GM21526 (cell line): ENCODE results near the gene PAPSS1.
A peak's percentile ranks its signal among the peaks of the same experiment; 100 is the strongest.

Experiments used
- ATAC-seq: cut with Tn5 transposase; IDR thresholded peaks from one replicate; pipeline ENCODE4 v1.9.1; 2021; ENCODE audit warnings: moderate library complexity; ENCODE audit not compliant: unreplicated experiment, low FRiP score

PAPSS1 gene

DNA sequence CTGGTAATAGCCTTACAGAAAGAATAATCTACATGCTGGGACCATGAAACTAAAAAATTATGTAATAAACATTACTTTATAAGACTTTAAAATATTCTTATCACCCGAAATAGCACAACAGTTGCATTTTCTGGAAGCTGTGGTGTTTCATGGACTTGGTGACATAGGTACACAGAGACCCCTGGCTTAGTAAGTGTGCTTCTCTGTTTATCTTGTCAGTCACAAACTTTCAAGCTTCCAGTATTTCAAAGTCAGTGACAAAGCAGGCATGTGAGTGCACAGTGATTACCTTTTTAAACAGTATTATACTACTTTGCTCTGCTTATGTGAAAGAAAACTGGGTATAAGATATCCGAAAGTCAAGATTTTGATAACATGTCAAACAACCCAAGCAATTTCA, 84.3 kb downstream of the PAPSS1 start:
- no peak for ATAC-seq

DNA sequence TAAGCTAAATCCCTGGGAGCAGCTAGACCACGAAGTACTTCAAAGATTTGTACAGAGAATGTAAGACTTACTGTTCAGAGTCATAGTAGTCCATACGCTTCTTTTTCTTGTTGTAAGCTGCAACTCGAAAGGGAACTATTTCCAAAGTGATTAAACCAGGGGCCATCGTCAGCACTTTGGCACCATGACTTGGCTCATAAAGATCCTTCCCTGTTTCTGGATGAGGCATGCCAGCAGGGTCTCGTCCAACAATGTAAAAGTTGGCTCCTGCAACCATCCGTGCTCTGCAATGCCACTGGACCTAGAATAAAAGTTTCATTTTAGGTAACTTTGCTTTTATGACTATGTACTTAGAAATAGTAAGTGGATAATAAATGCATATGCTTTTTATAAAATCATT, 88.5 kb downstream of the PAPSS1 start:
- no peak for ATAC-seq

DNA sequence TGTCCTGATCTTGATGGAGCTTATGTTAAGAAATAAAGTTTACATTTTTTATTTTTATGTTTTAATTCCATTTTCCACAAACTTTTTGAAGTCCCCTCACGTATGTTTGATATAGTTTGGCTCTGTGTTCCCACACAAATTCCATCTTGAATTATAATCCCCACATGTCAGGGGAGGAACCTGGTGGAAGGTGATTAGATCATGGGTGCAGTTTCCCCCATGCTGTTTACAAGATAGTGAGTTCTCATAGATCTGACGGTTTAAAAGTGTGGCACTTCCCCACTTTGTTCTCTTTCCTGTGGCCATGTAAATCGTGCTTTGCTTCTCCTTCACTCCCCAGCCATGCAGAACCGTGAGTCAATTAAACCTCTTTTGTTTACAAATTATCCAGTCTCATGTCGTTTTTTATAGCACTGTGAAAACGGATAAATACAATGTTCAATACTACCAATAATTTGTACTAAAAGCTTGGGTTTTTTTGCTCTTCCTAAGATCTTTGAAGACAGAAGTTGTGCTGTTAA, 89.8 kb downstream of the PAPSS1 start:
- ATAC-seq = no peak

DNA sequence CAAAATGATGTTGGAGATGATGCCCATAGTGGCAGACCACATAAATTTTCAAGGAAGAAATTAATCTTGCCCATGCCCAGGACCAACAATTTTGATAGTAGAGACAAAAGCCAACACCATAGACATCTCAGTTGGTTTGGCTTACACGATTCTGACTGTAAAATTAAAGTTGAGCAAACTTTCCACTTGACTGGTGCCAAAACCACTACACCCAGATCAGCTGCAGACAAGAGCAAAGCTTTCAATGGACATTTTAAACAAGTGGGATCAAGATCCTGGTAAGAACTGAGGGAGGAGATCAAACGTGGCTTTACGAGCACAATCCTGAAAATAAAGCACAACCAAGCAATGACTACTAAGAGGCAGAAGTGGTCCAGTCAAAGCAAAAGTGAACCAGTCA, 90.7 kb downstream of the PAPSS1 start:
- ATAC-seq = no peak

DNA sequence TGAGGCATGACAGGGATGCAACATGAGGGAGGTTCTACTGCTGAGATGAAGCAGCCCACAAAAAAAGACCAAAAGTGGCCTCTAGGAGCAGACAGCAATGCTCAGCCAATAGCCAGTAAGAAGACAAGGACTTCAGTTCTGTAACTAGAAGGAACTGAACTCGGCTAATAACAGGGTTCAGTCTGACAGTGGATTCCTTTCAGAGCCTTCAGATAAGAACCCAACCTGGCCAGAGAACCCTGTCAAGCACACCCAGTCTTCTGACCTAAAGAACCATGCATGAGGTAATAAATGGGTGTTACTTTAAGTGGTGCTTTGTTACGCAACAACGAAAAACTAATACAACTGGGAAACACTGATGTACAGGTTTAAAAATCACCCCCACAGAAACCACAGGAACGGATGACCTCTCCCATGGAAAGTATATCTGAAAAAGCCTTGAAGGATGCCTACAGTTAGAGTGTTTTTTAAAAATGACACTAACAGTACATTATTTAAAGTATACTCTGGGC, 94.6 kb downstream of the PAPSS1 start:
- no peak for ATAC-seq

DNA sequence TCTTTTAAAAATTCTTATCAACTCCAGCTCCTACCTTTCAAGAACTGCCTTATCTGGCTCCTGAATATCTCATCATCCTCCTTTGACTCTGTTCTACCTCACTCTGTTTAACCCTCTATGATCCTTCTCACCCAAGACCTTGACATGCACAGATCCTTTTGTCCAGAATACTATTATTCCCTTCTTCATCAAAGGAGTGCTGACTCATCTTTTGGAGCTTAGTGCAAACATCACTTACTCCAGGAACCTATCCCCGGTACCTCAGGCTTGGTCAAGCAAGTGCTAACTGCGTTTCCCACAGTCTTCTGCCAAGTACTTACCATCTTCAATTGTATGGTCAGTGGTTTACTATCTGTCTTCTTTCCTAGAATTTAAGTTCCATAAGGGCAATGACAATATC, 96.0 kb downstream of the PAPSS1 start:
- ATAC-seq = no peak

DNA sequence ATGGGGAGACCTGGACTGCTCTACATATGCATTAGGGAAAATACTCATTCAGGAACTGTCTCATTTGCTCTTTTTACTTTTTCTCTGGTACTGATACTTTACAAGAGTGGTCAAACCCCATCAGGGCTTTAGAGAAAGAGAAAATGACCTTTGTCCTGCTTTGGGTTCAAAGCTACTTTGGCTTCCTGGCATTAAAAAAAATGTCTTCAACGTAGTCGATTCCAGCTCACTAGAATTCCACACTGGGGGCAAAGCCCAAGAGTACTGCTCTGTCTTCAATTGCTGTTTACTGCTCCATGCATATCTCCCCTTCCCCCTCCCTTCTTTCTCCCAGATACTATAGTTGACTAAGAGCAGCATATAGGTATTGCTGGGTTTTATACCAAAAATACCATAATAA, 98.0 kb downstream of the PAPSS1 start:
- ATAC-seq = no peak

DNA sequence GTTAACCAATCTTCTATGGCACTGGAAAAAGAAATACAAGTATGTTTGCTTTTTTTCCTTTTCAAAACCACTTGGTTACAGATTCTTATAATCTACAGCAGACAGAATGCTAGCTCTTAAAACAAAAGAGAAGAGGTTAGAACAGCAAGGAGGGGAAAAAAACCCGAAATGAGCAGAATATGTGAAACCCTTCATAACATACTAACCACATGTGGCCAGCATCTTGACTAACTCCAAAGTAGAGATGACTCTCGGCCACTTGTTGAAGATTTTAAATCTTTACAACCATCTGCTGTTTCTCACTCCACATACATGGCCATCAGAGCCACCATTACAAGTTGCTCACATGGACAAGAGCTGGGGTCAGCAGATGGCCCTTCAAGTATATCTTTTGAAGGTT, 100.3 kb downstream of the PAPSS1 start:
- ATAC-seq = no peak

DNA sequence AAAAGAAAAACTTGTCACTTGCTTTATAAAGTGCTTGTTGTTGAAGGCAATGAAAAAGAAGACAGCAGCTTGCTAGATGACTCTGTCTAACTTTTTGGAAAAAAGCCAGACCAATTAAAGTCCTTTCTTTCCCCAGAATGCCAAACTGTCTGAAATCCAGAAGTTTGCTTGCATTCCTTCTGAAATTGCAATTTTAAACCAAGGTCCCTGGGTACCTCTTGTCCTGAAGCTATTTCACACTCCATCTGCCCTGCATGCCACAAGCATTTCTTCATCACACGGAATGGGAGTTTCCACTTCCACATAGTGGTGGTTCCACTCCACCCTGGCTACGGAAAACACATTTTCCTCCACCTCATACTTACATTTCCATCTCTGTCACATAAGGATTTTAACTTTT, 101.0 kb downstream of the PAPSS1 start:
- ATAC-seq = no peak

DNA sequence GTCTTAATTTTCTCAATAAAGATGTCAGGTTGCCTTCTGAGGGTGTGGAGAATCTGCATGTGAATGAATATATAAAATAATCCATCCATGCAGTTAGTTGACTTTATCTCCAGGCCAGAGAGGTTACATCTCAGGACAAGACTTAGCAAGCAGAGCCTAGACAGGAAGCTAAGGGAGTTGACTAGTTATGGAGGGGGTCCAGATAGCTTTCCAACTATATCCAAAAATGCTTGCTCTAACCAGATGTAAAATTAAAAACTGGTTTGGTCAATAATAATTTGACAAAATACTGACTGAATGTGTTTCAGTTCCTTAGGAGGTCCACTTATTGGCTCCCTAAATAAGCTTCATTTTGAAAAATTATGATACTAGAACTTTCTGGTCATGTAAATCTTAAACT, 101.4 kb downstream of the PAPSS1 start:
- no peak for ATAC-seq

DNA sequence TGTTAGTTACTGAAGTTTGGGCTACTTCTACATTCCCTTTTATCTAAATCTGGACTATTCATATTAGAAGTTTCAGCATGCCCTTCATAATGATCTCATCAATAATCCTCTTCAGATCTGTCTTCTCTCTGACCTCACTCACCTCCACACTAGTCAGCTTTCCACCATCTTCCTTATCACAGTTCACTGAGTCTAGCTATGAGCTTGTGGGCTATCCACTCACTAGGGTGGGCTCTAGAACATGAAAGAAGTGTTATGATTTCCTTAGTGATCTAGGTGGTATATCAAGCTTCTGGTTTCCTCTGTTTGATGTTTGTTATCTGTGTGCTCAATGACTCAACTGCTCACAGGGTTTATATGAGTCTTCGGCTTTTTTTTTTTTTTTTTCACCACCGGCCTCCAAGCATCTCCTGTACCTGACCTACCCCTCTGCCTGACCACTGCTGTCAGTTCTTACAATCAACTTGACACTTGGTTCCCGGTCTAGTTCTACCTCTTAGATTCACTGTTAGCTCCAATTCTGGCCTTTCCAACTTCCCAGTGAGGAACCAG, 103.1 kb downstream of the PAPSS1 start:
- ATAC-seq = no peak

DNA sequence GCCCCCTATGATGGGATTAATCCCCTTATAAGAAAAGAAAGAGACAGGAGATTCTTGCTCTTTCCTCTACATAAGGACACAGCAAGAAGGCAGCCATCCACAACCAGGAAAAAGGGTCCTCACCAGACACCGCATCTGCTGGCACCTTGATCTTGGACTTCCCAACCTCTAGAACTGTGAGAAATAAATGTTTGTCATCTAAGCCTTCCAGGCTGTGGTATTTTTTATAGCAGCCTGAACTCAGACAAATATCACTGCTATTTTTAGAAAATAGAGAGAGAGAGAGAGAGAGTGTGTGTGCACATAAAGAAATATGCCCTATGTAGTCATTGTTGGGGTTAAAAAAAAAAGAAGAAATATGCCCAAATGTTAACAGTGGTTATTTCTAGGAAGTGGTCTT, 104.2 kb downstream of the PAPSS1 start:
- no peak for ATAC-seq

DNA sequence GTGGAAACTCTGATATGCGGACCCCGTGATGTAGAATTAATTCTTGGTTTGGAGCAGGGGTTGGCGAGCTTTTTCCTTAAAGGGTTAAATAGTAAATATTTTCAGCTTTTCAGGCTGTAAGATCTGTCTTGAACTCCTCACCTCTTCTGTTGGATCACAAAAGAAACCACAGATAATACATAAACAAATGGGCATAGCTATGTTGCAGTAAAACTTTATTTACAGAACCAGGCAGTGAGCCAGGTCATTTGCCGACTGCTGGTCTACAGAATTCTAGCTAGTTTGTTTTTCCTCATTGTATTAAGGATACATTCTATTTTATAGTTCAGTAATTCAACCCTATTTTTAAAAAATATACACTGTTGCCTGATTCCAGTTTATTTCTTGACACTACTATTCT, 116.6 kb downstream of the PAPSS1 start:
- ATAC-seq = no peak

DNA sequence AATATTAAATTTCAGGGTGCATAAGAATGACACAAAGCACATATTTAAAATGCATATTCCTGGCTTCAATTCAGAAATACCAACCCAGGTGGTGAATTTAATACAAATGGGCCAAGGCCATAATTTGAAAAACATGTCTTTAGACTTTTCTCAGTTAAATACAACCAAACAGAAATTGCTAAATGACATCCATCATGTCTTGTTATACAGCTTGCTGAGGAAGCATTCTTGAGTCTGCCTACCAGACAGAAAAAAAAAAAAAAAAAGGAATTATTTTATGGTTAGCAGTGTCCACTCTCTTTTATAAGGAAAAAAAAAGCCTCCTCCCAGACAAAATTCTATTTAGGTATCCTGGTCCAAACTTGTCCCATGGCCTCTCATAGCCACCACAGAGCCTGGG, 119.1 kb downstream of the PAPSS1 start:
- ATAC-seq = no peak

DNA sequence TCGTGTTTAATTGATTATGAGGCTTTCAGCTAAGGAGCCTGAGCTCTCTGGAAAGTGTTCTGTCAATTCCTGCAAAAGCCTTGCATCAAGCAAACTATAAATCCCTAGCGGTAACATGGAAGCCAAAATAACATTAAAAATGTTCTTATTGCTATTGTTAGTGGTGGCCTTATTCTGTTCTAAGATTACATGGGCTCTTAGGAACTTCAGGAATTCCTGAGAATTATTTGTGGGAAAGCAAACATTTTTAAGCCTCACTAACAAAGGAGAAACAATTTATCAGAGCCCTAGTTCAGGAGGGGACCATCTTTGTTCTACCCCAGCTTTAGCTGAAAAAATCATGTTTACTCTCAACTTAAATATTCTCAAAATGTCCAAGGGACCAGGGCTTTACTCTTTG, 119.6 kb downstream of the PAPSS1 start:
- no peak for ATAC-seq

DNA sequence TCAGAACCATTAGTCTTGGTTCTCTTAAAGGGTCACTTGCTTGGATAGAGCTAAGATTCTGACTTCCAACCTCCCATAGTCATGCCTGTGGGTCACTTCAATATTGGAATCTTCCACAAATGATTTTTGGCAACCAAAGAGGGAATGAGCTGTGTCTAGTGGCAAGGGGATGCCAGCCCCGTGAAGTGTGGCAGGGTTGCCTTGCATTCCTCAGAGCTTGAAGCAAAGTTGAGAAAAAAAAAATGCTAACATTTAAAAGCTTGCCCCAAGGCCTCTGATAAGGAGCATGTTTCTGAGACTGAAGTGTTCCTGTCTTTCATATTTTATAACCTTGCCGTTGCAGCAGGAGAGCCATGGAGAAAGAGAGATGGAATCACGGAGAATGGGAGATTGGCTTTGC, 120.2 kb downstream of the PAPSS1 start:
- no peak for ATAC-seq

DNA sequence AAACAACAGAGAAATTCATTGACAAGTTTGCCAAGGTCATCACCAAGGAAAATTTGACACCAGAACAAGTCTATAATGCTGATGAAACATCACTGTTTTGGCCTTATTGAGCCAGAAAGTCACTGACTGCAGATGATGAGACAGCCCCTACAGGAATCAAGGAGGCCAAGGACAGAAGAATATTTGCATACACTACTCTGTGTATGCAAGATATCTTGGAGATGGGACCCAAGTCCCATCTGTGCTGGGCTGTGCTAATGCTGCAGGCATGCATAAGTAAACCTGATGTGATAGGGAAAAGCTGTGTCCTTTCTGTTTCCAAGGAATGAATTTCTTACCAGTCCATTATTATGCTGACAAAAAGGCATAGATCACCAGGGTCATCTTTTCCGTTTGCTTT, 126.8 kb downstream of the PAPSS1 start:
- no peak for ATAC-seq

DNA sequence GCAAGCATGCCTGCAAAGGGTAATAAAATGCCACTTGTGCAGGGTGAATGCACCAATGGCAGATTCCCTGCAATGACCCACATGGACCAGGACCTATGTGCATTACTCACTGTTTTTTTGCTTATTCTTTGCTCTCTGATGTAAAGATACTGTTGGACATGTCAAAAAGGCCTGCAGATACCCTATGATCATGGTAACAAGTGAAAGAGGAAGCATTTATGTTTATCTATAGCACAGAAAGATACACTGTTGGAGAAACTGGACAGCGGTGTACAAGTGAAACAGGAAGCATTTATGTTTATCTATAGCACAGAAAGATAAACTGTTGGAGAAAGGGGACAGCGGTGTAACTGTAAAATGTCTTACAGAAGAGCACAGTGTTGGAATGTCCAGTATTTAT, 127.5 kb downstream of the PAPSS1 start:
- peak; percentile 96 for ATAC-seq

DNA sequence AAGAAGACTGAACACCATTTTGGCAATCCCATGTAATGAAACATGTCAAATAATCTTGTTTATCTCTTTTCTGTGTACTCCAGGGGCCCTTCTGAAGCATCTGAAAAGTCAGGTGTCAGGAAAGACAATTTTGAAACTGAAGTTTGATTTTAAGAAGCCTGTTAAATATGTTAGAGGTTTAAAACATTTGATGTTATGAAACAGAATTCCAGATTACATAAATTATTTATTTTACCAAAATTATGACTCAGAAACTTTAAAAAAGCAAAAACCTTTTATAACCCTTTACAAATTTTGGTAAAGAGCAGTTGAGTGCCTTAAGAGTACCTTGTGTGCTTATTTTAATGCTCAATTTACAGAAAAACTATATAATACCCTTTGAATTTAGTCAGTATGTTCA, 130.8 kb downstream of the PAPSS1 start:
- ATAC-seq = no peak

DNA sequence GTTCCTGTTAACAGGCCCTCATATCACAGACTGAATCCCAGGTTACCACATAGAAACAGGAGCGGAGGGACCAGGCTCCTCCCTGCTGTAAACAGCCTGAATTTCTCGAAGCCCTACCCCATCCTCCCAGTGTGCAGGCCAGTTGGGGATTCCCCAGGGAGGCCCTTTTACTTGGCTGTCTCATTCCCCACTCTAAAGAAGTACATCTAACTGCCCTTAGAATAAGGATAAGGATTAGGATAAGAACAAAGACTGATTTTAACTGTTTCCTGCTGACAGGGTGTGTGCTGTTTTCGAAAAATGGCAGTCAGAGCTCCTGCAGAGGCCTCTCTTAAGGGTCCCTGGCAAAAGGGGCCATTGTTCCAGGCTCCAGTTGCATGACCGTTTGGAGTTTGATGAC, 133.7 kb downstream of the PAPSS1 start:
- no peak for ATAC-seq

DNA sequence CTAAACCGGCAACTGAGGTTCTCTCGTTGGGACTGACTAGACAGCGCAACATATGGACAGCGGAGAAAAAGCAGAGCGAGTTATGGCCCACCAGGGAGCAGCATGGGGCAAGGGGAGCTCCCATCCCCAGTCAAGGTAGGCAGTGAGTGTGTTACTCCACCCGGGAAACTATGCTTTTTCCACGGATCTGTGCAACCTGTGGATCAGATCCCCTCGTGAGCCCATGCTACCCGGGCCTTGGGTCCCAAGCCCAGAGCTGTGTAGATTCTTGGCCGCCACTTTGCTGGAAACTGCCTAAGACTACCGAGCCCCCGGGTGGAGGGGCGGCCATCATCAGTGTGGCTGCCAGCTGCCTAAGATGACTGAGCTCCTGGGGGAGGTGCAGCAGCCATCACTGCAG, 140.9 kb downstream of the PAPSS1 start:
- no peak for ATAC-seq

DNA sequence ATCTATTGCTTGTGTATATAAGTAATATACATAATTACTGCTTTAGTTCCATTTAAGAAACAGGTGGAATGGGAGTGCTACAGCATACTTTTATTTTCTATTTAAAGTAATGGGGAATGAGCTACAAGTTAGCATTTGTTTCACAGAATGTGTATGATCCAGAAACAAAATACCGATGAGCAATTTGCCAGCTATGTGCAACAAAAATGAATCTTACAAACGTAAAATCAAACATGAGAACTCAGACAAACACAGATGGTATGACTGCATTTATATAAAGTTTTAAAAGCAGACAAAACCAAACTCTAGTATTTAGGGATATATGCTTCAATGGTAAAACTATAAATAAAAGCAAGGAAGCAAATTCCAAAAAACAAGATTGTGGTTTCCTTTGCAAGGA, 141.7 kb downstream of the PAPSS1 start:
- no peak for ATAC-seq

DNA sequence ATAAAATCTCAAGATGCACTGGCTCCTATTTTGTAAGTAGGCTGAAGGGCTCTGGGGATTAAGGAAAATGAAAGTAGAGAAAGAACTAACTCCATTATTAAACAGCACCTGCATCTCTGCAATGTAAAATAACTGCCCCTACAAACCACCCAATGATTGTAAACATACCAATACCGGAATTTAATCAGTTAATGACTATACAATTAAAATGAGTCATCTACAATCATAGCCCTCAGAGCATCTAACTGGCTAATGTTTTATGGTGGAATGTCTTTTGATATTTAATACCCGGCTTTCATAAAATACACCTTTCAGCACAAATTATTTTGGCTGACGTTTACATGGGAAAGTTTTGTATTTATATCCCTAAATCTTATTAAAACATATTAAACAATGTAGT, 142.3 kb downstream of the PAPSS1 start:
- no peak for ATAC-seq
